Glomerular visceral epithelial cell (primary cell): ENCODE results near the gene TMEM131.

Experiments used
- DNase-seq: peaks from one replicate; pipeline ENCODE4 v3.0.0-alpha.2; 2016; ENCODE audit errors: extremely low spot score

TMEM131 gene

GRCh38 chr2:97738179-97739019, 257.3 kb downstream of the TMEM131 start:
- DNase-seq = no peak

GRCh38 chr2:97737421-97738178, 258.1 kb downstream of the TMEM131 start:
- DNase-seq = no peak

- no peak for DNase-seq
Measured at GRCh38 chr2:97736608-97737330, 259.0 kb downstream of the TMEM131 start.

- no peak for DNase-seq
Measured at GRCh38 chr2:97736185-97736584, 259.6 kb downstream of the TMEM131 start.

- DNase-seq = no peak
Measured at GRCh38 chr2:97735161-97735561, 260.6 kb downstream of the TMEM131 start.

- DNase-seq = no peak
Measured at GRCh38 chr2:97734061-97735051, 261.4 kb downstream of the TMEM131 start.

GRCh38 chr2:97733341-97734035, 262.3 kb downstream of the TMEM131 start:
- DNase-seq = no peak

- DNase-seq = no peak
Measured at GRCh38 chr2:97732436-97733340, 263.1 kb downstream of the TMEM131 start.

GRCh38 chr2:97731274-97732020, 264.3 kb downstream of the TMEM131 start:
- no peak for DNase-seq

GRCh38 chr2:97730245-97730644, 265.5 kb downstream of the TMEM131 start:
- DNase-seq = peak; percentile 48

GRCh38 chr2:97728091-97728731, 267.5 kb downstream of the TMEM131 start:
- no peak for DNase-seq

- no peak for DNase-seq
Measured at GRCh38 chr2:97727296-97727695, 268.5 kb downstream of the TMEM131 start.

- no peak for DNase-seq
Measured at GRCh38 chr2:97726261-97727064, 269.3 kb downstream of the TMEM131 start.

GRCh38 chr2:97724946-97725688, 270.6 kb downstream of the TMEM131 start:
- DNase-seq = no peak

- DNase-seq = no peak
Measured at GRCh38 chr2:97724501-97724900, 271.2 kb downstream of the TMEM131 start.

- DNase-seq = no peak
Measured at GRCh38 chr2:97724073-97724410, 271.7 kb downstream of the TMEM131 start.
